ENCODE results near the gene GNAI3. TPM values are rescaled to one million over a fixed set of nuclear protein-coding genes. Genes with fewer than 3 reads are reported as not detected.

The GNAI3 gene
- total RNA-seq, 2 experiments from 2014 or later, result 5.1 to 5.4 TPM

GRCh38 chr1:109641078-109641740 is 92.8 kb downstream of the GNAI3 start:
- no peaks in the 10 kb centered on the region for H3K27me3 Mint-ChIP-seq
- peak in 1 of 14 experiments; percentile 12 for DNase-seq
- peaks cover 20% of the 10 kb centered on the region for H3K4me1 Mint-ChIP-seq (ENCODE audit: low read depth)
- intact Hi-C loops (cut with DNase I, micrococcal nuclease), result loop anchor here (5.0 kb wide), 4 partner anchors 46 to 341 kb away; partner anchors contain the start of genes AHCYL1 (in 2 of the 2), GSTM1 (in 2 of the 2) and GNAI3 (in 1 of the 2)
- peaks cover 15% of the 10 kb centered on the region for H3K4me1 ChIP-seq (ENCODE audit: insufficient read depth, low read length)
- CTCF ChIA-PET, result interaction anchor here (0.6 to 3.8 kb wide), 18 partner anchors 10 to 563 kb away, joined by 3 to 43 read pairs (median 5); partner anchors contain the start of genes AHCYL1 and PSRC1
- H3K9me3 Mint-ChIP-seq, result no peaks in the 10 kb centered on the region
- POLR2A ChIA-PET, result interaction anchor here (1.2 to 2.8 kb wide), 4 partner anchors 15 to 143 kb away, joined by 3 to 28 read pairs (median 14); partner anchors contain the start of genes GSTM1 and GSTM4
- H3K4me3 Mint-ChIP-seq, result no peak overlapping the region
- H3K36me3 Mint-ChIP-seq (ENCODE audit: low read depth), result no peaks in the 10 kb centered on the region
- no peak overlapping the region for H3K4me3 ChIP-seq (ENCODE audit: low read length)
- no peak for ATAC-seq (ENCODE audit: poor library complexity)
- no peaks in the 10 kb centered on the region for H3K27me3 ChIP-seq (ENCODE audit: control insufficient read depth in 1 of 2, insufficient read depth in 2 of 2, low read length in 2 of 2)
- H3K9me3 ChIP-seq (ENCODE audit: control insufficient read depth in 1 of 2, insufficient read depth in 1 of 2, low read length in 2 of 2), result no peaks in the 10 kb centered on the region
- TF ChIP-seq CTCF (IDR thresholded peaks at IDR 0.05), result no peak
- no peaks in the 10 kb centered on the region for H3K36me3 ChIP-seq (ENCODE audit: insufficient read depth, low read length)
- no peak overlapping the region for H3K27ac ChIP-seq (ENCODE audit: low read depth in 1 of 2, low read length in 2 of 2)
- no peak overlapping the region for H3K27ac Mint-ChIP-seq

- Mint-ChIP-seq H3K27ac (no peak overlapping the region), H3K36me3 (ENCODE audit: low read depth) (no peaks in the 10 kb centered on the region), H3K4me3 (no peak overlapping the region), H3K4me1 (ENCODE audit: low read depth) (peaks cover 20% of the 10 kb centered on the region), H3K9me3 (no peaks in the 10 kb centered on the region), H3K27me3 (no peaks in the 10 kb centered on the region)
- Histone ChIP-seq H3K27ac (ENCODE audit: low read depth in 1 of 2, low read length in 2 of 2) (no peak overlapping the region), H3K9me3 (ENCODE audit: control insufficient read depth in 1 of 2, insufficient read depth in 1 of 2, low read length in 2 of 2) (no peaks in the 10 kb centered on the region), H3K4me1 (ENCODE audit: insufficient read depth, low read length) (peaks cover 15% of the 10 kb centered on the region), H3K4me3 (ENCODE audit: low read length) (no peak overlapping the region), H3K27me3 (ENCODE audit: control insufficient read depth in 1 of 2, insufficient read depth in 2 of 2, low read length in 2 of 2) (no peaks in the 10 kb centered on the region), H3K36me3 (ENCODE audit: insufficient read depth, low read length) (no peaks in the 10 kb centered on the region)
- no peak for TF ChIP-seq CTCF (IDR thresholded peaks at IDR 0.05)
- intact Hi-C loops (cut with DNase I, micrococcal nuclease), result loop anchor here (5.0 kb wide), 4 partner anchors 45 to 340 kb away; partner anchors contain the start of genes AHCYL1 (in 2 of the 2), GSTM1 (in 2 of the 2) and GNAI3 (in 1 of the 2)
- CTCF ChIA-PET, result interaction anchor here (2.6 to 3.8 kb wide), 2 partner anchors 132 to 344 kb away, joined by 22 to 28 read pairs; partner anchors contain the start of gene AHCYL1
- POLR2A ChIA-PET, result interaction anchor here (2.1 kb wide), 1 partner anchor 14 kb away, joined by 9 read pairs; the partner anchor contains the start of gene GSTM4
- ATAC-seq (ENCODE audit: poor library complexity) (no peak), DNase-seq (peak in 1 of 14 experiments; percentile 5)
Observed at GRCh38 chr1:109641861-109642260, 93.4 kb downstream of the GNAI3 start.

GRCh38 chr1:109642626-109643025 is 94.2 kb downstream of the GNAI3 start:
- H3K36me3 Mint-ChIP-seq (ENCODE audit: low read depth), result no peaks in the 10 kb centered on the region
- Histone ChIP-seq H3K36me3 (ENCODE audit: insufficient read depth, low read length) (no peaks in the 10 kb centered on the region), H3K27me3 (ENCODE audit: control insufficient read depth in 1 of 2, insufficient read depth in 2 of 2, low read length in 2 of 2) (no peaks in the 10 kb centered on the region), H3K27ac (ENCODE audit: low read depth in 1 of 2, low read length in 2 of 2) (no peak overlapping the region), H3K9me3 (ENCODE audit: control insufficient read depth in 1 of 2, insufficient read depth in 1 of 2, low read length in 2 of 2) (no peaks in the 10 kb centered on the region), H3K4me1 (ENCODE audit: insufficient read depth, low read length) (peaks cover 15% of the 10 kb centered on the region), H3K4me3 (ENCODE audit: low read length) (no peak overlapping the region)
- no peak overlapping the region for H3K27ac Mint-ChIP-seq
- no peaks in the 10 kb centered on the region for H3K9me3 Mint-ChIP-seq
- intact Hi-C loops (cut with DNase I, micrococcal nuclease), result loop anchor here (5.0 kb wide), 4 partner anchors 45 to 340 kb away; partner anchors contain the start of genes AHCYL1 (in 2 of the 2), GSTM1 (in 2 of the 2) and GNAI3 (in 1 of the 2)
- H3K27me3 Mint-ChIP-seq, result no peaks in the 10 kb centered on the region
- ATAC-seq (ENCODE audit: poor library complexity) (no peak), DNase-seq (peak in 1 of 14 experiments; percentile 4)
- ChIA-PET CTCF (interaction anchor here (3.8 kb wide), 1 partner anchor 131 kb away, joined by 22 read pairs; no protein-coding TSS in a partner anchor), POLR2A (no interaction called here)
- H3K4me1 Mint-ChIP-seq (ENCODE audit: low read depth), result peaks cover 20% of the 10 kb centered on the region
- no peak overlapping the region for H3K4me3 Mint-ChIP-seq
- no peak for TF ChIP-seq CTCF (IDR thresholded peaks at IDR 0.05)
